Measurements from ENCODE around the gene COX11.

- TF ChIP-seq GATA2 (IDR thresholded peaks at IDR 0.05; ENCODE audit: low read depth, low read length) (no peak), GATA3 (IDR thresholded peaks at IDR 0.05; ENCODE audit: low read depth, low read length) (no peak)
Measured at GRCh38 chr17:54985476-54985875, 17.0 kb upstream of the COX11 start.

Measured in SH-SY5Y (cell line).